Spleen (tissue), 7 donors: ENCODE data around the gene PITHD1.

Experiments
- CTCF ChIP-seq, 11 experiments: fragments of 200-600 bp in 7 of 11; fragments of 450-650 bp in 4 of 11; sonication (generic) in 4 of 11; IDR thresholded peaks in 8 of 11; conservative IDR thresholded peaks in 3 of 11; 1 replicate in 7 of 11; 2 replicates in 4 of 11; pipeline versions ENCODE4 v1.4.0 to v1.8.0; 2016 to 2021; ENCODE audit warnings: antibody characterized with exemption in 11 of 11, inconsistent platforms in 4 of 11, mild to moderate bottlenecking in 1 of 11
- POLR2AphosphoS5 ChIP-seq, 3 donors: sonication (generic); formaldehyde crosslinking; IDR thresholded peaks; one replicate each; pipeline ENCODE4 v1.5.1; 2017; ENCODE audit warnings: antibody characterized with exemption in 3 of 3
- donor health status: DM: no; HTN: no; CAD: no; lungs with moderate emphysema.
- donor health status: DM: no; HTN: no; CAD: no.
- donor health status: DM: no; HTN: no; CAD: no.

DNA sequence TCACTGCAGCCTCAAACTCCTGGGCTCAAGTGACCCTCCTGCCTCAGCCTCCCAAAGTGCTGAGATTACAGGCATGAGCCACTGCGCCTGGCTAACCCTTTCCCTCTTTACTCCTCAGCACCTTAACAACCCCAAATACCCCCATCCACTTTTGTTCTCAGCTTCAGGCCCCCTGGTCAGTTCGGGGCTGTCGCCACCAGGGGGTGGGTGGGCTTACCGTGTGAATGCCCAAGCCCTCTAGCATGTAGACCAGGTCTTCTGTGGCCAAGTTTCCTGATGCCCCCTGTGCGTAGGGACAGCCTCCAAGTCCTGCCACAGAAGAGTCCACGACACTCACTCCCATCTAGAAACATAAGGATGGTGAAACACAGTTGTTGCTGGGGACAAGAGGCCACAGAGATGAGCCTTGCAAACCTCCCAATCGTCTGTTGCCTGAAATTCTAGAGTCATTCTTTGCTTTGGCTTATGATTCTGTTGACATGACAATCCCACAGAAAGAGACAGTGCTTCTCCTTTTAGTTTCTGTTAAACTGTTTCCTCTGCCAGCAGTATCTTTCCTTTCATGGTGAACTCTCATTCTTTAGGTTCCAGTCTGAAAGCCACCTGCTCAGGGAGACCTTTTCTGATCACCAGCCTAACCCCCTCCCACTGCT is 26.1 kb downstream of the PITHD1 start:
- TF ChIP-seq CTCF (IDR thresholded peaks at IDR 0.05 in 8 of 11, conservative IDR thresholded peaks at IDR 0.05 in 3 of 11) (no peak), POLR2AphosphoS5 (IDR thresholded peaks at IDR 0.05) (no peak)
